ENCODE results near the gene PIK3C2A.

PIK3C2A gene

GRCh38 chr11:17185938-17186337 is 21.8 kb downstream of the PIK3C2A start:
- no peak for TF ChIP-seq CTCF (conservative IDR thresholded peaks at IDR 0.05; ENCODE audit: control insufficient read depth, insufficient read depth, low read depth, low read length)
- H3K4me3 ChIP-seq (ENCODE audit: control insufficient read depth, low read depth, low read length) = no peak overlapping the region
- DNase-seq (ENCODE audit: low read depth) = no peak

- DNase-seq (ENCODE audit: low read depth) = no peak
- H3K4me3 ChIP-seq (ENCODE audit: control insufficient read depth, low read depth, low read length) = no peak overlapping the region
- TF ChIP-seq CTCF (conservative IDR thresholded peaks at IDR 0.05; ENCODE audit: control insufficient read depth, insufficient read depth, low read depth, low read length) = no peak
These were observed 22.8 kb downstream of the PIK3C2A start for GRCh38 chr11:17184882-17185587.

GRCh38 chr11:17183836-17184235 is 23.9 kb downstream of the PIK3C2A start:
- no peak for TF ChIP-seq CTCF (conservative IDR thresholded peaks at IDR 0.05; ENCODE audit: control insufficient read depth, insufficient read depth, low read depth, low read length)
- H3K4me3 ChIP-seq (ENCODE audit: control insufficient read depth, low read depth, low read length) = no peak overlapping the region
- no peak for DNase-seq (ENCODE audit: low read depth)

GRCh38 chr11:17179970-17180369 is 27.8 kb downstream of the PIK3C2A start:
- H3K4me3 ChIP-seq (ENCODE audit: control insufficient read depth, low read depth, low read length) = no peak overlapping the region
- no peak for DNase-seq (ENCODE audit: low read depth)
- no peak for TF ChIP-seq CTCF (conservative IDR thresholded peaks at IDR 0.05; ENCODE audit: control insufficient read depth, insufficient read depth, low read depth, low read length)

GRCh38 chr11:17173332-17173731 is 34.5 kb downstream of the PIK3C2A start:
- DNase-seq (ENCODE audit: low read depth) = no peak

GRCh38 chr11:17171916-17172315 is 35.9 kb downstream of the PIK3C2A start:
- H3K4me3 ChIP-seq (ENCODE audit: control insufficient read depth, low read depth, low read length) = no peak overlapping the region
- no peak for TF ChIP-seq CTCF (conservative IDR thresholded peaks at IDR 0.05; ENCODE audit: control insufficient read depth, insufficient read depth, low read depth, low read length)
- peak; percentile 6 for DNase-seq (ENCODE audit: low read depth)

More at GRCh38 chr11:17173332-17173731, 34.5 kb downstream of the PIK3C2A start:
- no peak for TF ChIP-seq CTCF (conservative IDR thresholded peaks at IDR 0.05; ENCODE audit: control insufficient read depth, insufficient read depth, low read depth, low read length)
- no peak overlapping the region for H3K4me3 ChIP-seq (ENCODE audit: control insufficient read depth, low read depth, low read length)

Measured in fibroblast of mammary gland (primary cell).